ENCODE results near the gene FOXP4. TPM values are rescaled to one million over a fixed set of nuclear protein-coding genes. Genes with fewer than 3 reads are reported as not detected.

The FOXP4 gene
- total RNA-seq, 1 experiment from 2014 or later: 2.3 TPM

- in situ Hi-C loops (cut with HindIII; ENCODE audit: low sequenced_read_pairs): no loop called here
- DNase-seq (ENCODE audit: low spot score): no peak
Observed at GRCh38 chr6:41636833-41637193, 90.6 kb downstream of the FOXP4 start.

- in situ Hi-C loops (cut with HindIII; ENCODE audit: low sequenced_read_pairs): no loop called here
- no peak for DNase-seq (ENCODE audit: low spot score)
Observed at GRCh38 chr6:41637194-41638001, 91.2 kb downstream of the FOXP4 start.

GRCh38 chr6:41638002-41638934, 92.1 kb downstream of the FOXP4 start, which contains the start of gene MDFI:
TSS of gene MDFI (plus strand) at chr6:41638468. CDS start at chr6:41638750, 282 bp downstream.
- in situ Hi-C loops (cut with HindIII; ENCODE audit: low sequenced_read_pairs): no loop called here
- no peak for DNase-seq (ENCODE audit: low spot score)

GRCh38 chr6:41638935-41639808, 93.0 kb downstream of the FOXP4 start:
- no peak for DNase-seq (ENCODE audit: low spot score)
- in situ Hi-C loops (cut with HindIII; ENCODE audit: low sequenced_read_pairs): no loop called here

GRCh38 chr6:41639809-41640371, 93.7 kb downstream of the FOXP4 start:
- no peak for DNase-seq (ENCODE audit: low spot score)
- in situ Hi-C loops (cut with HindIII; ENCODE audit: low sequenced_read_pairs): no loop called here

GRCh38 chr6:41640426-41640825, 94.2 kb downstream of the FOXP4 start:
- DNase-seq (ENCODE audit: low spot score): no peak
- in situ Hi-C loops (cut with HindIII; ENCODE audit: low sequenced_read_pairs): no loop called here

GRCh38 chr6:41641352-41641925, 95.3 kb downstream of the FOXP4 start:
- in situ Hi-C loops (cut with HindIII; ENCODE audit: low sequenced_read_pairs): no loop called here
- DNase-seq (ENCODE audit: low spot score): no peak

GRCh38 chr6:41642090-41642959, 96.1 kb downstream of the FOXP4 start:
- no peak for DNase-seq (ENCODE audit: low spot score)

GRCh38 chr6:41642960-41643898, 97.0 kb downstream of the FOXP4 start:
- DNase-seq (ENCODE audit: low spot score): no peak
- in situ Hi-C loops (cut with HindIII; ENCODE audit: low sequenced_read_pairs): no loop called here

More at GRCh38 chr6:41642090-41642959, 96.1 kb downstream of the FOXP4 start:
- in situ Hi-C loops (cut with HindIII; ENCODE audit: low sequenced_read_pairs): no loop called here

- no peak for DNase-seq (ENCODE audit: low spot score)
- in situ Hi-C loops (cut with HindIII; ENCODE audit: low sequenced_read_pairs): no loop called here
Observed at GRCh38 chr6:41643899-41644269, 97.7 kb downstream of the FOXP4 start.

- no peak for DNase-seq (ENCODE audit: low spot score)
- in situ Hi-C loops (cut with HindIII; ENCODE audit: low sequenced_read_pairs): no loop called here
Observed at GRCh38 chr6:41644297-41644879, 98.2 kb downstream of the FOXP4 start.

GRCh38 chr6:41645007-41645618, 98.9 kb downstream of the FOXP4 start:
- no peak for DNase-seq (ENCODE audit: low spot score)
- in situ Hi-C loops (cut with HindIII; ENCODE audit: low sequenced_read_pairs): no loop called here

- in situ Hi-C loops (cut with HindIII; ENCODE audit: low sequenced_read_pairs): no loop called here
- no peak for DNase-seq (ENCODE audit: low spot score)
Observed at GRCh38 chr6:41646026-41646795, 100.0 kb downstream of the FOXP4 start.

GRCh38 chr6:41647061-41647511, 100.9 kb downstream of the FOXP4 start:
- in situ Hi-C loops (cut with HindIII; ENCODE audit: low sequenced_read_pairs): no loop called here

GRCh38 chr6:41648070-41648585, 101.9 kb downstream of the FOXP4 start:
- DNase-seq (ENCODE audit: low spot score): no peak
- in situ Hi-C loops (cut with HindIII; ENCODE audit: low sequenced_read_pairs): no loop called here

More at GRCh38 chr6:41647061-41647511, 100.9 kb downstream of the FOXP4 start:
- no peak for DNase-seq (ENCODE audit: low spot score)

All from G401 (cell line).